DND-41 (cell line): ENCODE measurements around the gene PLXNB3.

Experiments used
- ATAC-seq: fragments of 200-7000 bp; cut with Tn5 transposase; 3 replicates; pipeline ENCODE4 v1.9.1; 2021; ENCODE audit warnings: low read depth; ENCODE audit not compliant: insufficient read depth
- DNase-seq: peaks from one replicate; pipeline ENCODE4 v3.0.0-alpha.2; 2020
- H2AFZ ChIP-seq: 2 replicates; pipeline ENCODE4 v1.6.0; 2012; ENCODE audit warnings: low read depth, low read length
- H3K27ac ChIP-seq: 2 replicates; pipeline ENCODE4 v1.5.1; 2012; ENCODE audit warnings: low read length, inconsistent platforms
- H3K27me3 ChIP-seq: fragments of 200-600 bp; sonication (generic); 2 replicates; pipeline ENCODE4 v1.6.0; 2012; ENCODE audit warnings: low read length, mild to moderate bottlenecking, inconsistent platforms; ENCODE audit not compliant: insufficient read depth, poor library complexity
- H3K36me3 ChIP-seq: 2 replicates; pipeline ENCODE4 v1.5.1; 2012; ENCODE audit warnings: low read length, inconsistent platforms; ENCODE audit not compliant: insufficient read depth
- H3K4me1 ChIP-seq: 2 replicates; pipeline ENCODE4 v1.5.1; 2012; ENCODE audit warnings: mild to moderate bottlenecking, low read length; ENCODE audit not compliant: insufficient read depth
- H3K4me2 ChIP-seq: 2 replicates; pipeline ENCODE4 v1.6.0; 2012; ENCODE audit warnings: mild to moderate bottlenecking, moderate library complexity, low read length, inconsistent platforms; ENCODE audit not compliant: insufficient read depth
- H3K4me3 ChIP-seq, 2 experiments: fragments of 200-600 bp in 1 of 2; shearing (Covaris generic) in 1 of 2; 2 replicates each; pipeline ENCODE4 v1.5.1; 2012 to 2016; ENCODE audit warnings: inconsistent platforms in 2 of 2, low read length in 2 of 2, mild to moderate bottlenecking in 2 of 2, low read depth in 1 of 2, moderate library complexity in 1 of 2
- H3K79me2 ChIP-seq: 2 replicates; pipeline ENCODE4 v1.6.0; 2012; ENCODE audit warnings: low read length, inconsistent platforms; ENCODE audit not compliant: insufficient read depth
- H3K9ac ChIP-seq: 2 replicates; pipeline ENCODE4 v1.6.0; 2012; ENCODE audit warnings: low read depth, mild to moderate bottlenecking, inconsistent platforms, low read length, moderate library complexity
- H3K9me3 ChIP-seq: 2 replicates; pipeline ENCODE4 v1.5.1; 2012; ENCODE audit warnings: low read length, moderate library complexity, mild to moderate bottlenecking, inconsistent platforms; ENCODE audit not compliant: insufficient read depth, severe bottlenecking
- H4K20me1 ChIP-seq: 2 replicates; pipeline ENCODE4 v1.6.0; 2012; ENCODE audit warnings: low read length; ENCODE audit not compliant: insufficient read depth
- EZH2 ChIP-seq: IDR thresholded peaks from 3 replicates; pipeline ENCODE4 v1.6.1; 2012; ENCODE audit warnings: borderline replicate concordance, low read depth, mild to moderate bottlenecking, moderate library complexity, low read length, inconsistent platforms; ENCODE audit not compliant: severe bottlenecking
- TF ChIP-seq, protein P1 (sequence below): IDR thresholded peaks from 2 replicates; pipeline ENCODE4 v1.5.1; 2012; ENCODE audit warnings: borderline replicate concordance, low read length, moderate library complexity, mild to moderate bottlenecking; ENCODE audit not compliant: poor library complexity, severe bottlenecking; ENCODE audit errors: extremely low read depth

PLXNB3 gene

DNA sequence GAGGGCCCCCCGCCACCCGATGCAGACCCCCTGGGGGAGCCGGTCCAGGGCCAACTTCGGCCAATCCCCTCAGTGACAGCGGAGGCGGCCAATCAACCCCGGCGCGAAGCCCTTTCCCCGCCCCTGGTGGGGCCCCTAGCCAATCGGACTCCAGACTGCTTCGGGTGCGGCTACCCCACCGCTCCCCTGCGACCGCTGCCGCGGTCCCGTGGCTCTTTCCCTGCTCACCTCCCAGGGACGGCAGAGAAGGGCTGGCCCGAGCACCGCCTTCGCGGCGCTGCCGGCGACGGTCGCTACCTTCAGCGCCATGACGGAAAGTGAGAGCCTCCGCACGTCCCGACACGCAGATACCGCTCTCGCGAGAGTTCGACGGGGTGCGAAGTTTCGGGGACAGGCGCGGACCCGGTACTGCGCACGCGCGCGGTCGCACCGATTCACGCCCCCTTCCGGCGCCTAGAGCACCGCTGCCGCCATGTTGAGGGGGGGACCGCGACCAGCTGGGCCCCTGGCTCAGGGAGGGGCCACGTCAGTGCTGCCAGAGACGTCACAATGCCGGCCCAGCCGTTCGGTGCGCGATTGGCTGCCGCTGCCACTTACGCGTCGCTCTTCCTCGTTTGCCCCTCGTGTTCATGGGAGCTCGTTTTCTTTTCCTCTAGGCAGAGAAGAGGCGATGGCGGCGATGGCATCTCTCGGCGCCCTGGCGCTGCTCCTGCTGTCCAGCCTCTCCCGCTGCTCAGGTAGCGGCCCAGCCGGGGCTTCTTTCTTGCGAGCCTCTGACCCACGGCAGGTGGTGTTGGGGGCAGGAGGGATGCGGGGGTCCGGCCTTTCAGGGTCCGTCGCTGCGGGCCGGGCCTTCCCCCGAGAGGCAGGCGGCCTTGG, 30.2 kb downstream of the PLXNB3 start, which contains the start of the genes IDH3G and SSR4:
TSS of gene IDH3G (minus strand) at position 358 of the 879 bp plus-strand sequence. CDS start at position 309, 49 bp downstream.
TSS of gene SSR4 (plus strand) at position 651 of the 879 bp plus-strand sequence. CDS start at position 671, 20 bp downstream.
- Histone ChIP-seq H3K27me3 (no peaks in the 10 kb centered on the region), H3K4me2 (peak within 1 kb of the TSS; percentile 93), H3K4me1 (peaks cover 39% of the 10 kb centered on the region), H3K27ac (peak within 1 kb of the TSS; percentile 94), H4K20me1 (peaks cover 42% of the 10 kb centered on the region), H3K9me3 (no peaks in the 10 kb centered on the region), H3K4me3 (peak within 1 kb of the TSS; percentile 94 to 97), H2AFZ (peak within 1 kb of the TSS; percentile 81), H3K79me2 (peaks cover 64% of the 10 kb centered on the region), H3K9ac (peak within 1 kb of the TSS; percentile 79), H3K36me3 (peaks cover 65% of the 10 kb centered on the region)
- peak; percentile 87 for ATAC-seq
- TF ChIP-seq, protein P1, sequence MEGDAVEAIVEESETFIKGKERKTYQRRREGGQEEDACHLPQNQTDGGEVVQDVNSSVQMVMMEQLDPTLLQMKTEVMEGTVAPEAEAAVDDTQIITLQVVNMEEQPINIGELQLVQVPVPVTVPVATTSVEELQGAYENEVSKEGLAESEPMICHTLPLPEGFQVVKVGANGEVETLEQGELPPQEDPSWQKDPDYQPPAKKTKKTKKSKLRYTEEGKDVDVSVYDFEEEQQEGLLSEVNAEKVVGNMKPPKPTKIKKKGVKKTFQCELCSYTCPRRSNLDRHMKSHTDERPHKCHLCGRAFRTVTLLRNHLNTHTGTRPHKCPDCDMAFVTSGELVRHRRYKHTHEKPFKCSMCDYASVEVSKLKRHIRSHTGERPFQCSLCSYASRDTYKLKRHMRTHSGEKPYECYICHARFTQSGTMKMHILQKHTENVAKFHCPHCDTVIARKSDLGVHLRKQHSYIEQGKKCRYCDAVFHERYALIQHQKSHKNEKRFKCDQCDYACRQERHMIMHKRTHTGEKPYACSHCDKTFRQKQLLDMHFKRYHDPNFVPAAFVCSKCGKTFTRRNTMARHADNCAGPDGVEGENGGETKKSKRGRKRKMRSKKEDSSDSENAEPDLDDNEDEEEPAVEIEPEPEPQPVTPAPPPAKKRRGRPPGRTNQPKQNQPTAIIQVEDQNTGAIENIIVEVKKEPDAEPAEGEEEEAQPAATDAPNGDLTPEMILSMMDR: no peak
- TF ChIP-seq EZH2: no peak
- peak; percentile 94 for DNase-seq

DNA sequence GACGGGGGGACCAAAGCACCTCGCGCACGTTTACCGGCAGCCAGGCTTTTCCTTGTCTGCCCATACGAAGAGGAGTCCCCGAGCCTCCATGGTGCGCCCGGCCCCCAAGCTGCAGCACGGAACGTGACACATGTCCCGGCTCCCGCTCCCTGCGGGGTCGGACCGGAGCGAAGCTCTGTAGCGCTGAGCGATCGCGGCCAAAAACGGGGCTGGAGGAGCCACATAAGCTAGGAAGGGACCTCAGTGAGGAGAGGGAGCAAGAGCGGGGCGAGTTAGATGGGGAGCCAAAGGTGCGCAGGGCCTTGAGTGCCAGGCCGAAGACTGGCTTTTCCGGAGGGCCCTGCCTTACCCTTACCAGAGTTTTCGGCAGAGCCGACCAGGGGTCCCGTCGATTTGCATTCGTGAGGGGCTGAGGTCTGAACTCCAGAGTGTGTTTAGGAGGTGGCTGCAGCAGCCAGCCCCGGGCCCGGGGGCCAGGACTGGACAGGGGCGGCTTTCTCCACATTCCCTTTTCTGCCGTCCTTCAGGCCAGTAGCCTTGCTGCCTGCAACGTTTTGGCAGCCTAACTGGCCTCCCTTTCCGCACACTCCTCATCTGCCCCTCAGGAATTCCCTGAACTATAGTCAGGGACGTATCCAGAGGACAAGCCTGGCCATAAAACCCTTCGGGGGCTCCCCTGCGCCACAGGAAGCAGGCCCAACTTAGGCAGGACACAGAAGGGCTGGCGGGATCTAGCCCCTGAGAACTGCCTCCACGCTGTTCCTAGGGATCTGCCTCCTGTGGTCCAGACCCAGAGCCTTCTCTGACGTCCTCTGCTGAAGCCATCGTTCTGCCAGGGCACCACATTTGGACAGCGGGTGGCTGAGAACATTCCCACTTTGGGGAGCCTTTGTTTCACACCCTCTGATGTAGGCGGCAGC, 31.1 kb downstream of the PLXNB3 start:
- TF ChIP-seq EZH2: no peak
- TF ChIP-seq, protein P1: no peak
- Histone ChIP-seq H3K9ac (peak overlapping the region; percentile 79), H3K4me1 (peaks cover 39% of the 10 kb centered on the region), H3K27ac (peak overlapping the region; percentile 83), H2AFZ (peak overlapping the region; percentile 68), H3K36me3 (peaks cover 57% of the 10 kb centered on the region), H3K4me3 (peak overlapping the region; percentile 94 to 97), H3K27me3 (no peaks in the 10 kb centered on the region), H3K9me3 (no peaks in the 10 kb centered on the region), H3K79me2 (peaks cover 63% of the 10 kb centered on the region), H4K20me1 (peaks cover 37% of the 10 kb centered on the region), H3K4me2 (peak overlapping the region; percentile 93)
- DNase-seq (peak; percentile 26), ATAC-seq (0 out of 3 replicates have a peak, but pooled peaks have one; percentile 3)

DNA sequence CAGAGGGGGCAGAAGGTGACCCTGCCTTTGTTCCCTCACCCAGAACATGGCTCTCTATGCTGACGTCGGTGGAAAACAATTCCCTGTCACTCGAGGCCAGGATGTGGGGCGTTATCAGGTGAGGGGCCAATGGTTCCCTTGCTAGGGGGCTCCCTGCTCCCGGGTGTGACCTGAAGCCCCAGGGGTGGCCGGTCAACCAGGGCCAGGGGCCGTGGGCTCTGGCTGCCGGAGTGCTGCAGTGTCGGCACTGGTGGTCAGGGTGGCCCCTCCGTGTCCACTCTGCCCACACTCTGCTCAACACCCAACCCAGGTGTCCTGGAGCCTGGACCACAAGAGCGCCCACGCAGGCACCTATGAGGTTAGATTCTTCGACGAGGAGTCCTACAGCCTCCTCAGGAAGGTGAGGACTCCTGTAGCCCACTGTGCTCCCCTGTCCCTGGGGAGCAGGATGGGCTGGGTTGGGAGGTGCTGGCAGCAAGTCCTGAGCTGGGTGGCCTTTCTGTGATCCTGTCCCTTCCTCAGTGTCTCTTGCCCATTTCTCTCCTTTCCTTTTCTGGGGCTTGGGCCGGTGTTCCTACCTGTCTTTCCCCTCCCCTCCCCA, 33.5 kb downstream of the PLXNB3 start:
- Histone ChIP-seq H3K9ac (no peak overlapping the region), H2AFZ (no peak overlapping the region), H3K9me3 (no peaks in the 10 kb centered on the region), H3K27ac (no peak overlapping the region), H3K4me1 (peaks cover 27% of the 10 kb centered on the region), H3K4me3 (no peak overlapping the region), H3K27me3 (no peaks in the 10 kb centered on the region), H3K79me2 (peaks cover 41% of the 10 kb centered on the region), H4K20me1 (peaks cover 28% of the 10 kb centered on the region), H3K4me2 (no peak overlapping the region), H3K36me3 (peaks cover 37% of the 10 kb centered on the region)
- no peak for DNase-seq
- no peak for ATAC-seq
- TF ChIP-seq, protein P1: no peak
- no peak for TF ChIP-seq EZH2
